ENCODE results near the gene PEX19.
A peak's percentile ranks its signal among the peaks of the same experiment; 100 is the strongest.

The PEX19 gene

DNA sequence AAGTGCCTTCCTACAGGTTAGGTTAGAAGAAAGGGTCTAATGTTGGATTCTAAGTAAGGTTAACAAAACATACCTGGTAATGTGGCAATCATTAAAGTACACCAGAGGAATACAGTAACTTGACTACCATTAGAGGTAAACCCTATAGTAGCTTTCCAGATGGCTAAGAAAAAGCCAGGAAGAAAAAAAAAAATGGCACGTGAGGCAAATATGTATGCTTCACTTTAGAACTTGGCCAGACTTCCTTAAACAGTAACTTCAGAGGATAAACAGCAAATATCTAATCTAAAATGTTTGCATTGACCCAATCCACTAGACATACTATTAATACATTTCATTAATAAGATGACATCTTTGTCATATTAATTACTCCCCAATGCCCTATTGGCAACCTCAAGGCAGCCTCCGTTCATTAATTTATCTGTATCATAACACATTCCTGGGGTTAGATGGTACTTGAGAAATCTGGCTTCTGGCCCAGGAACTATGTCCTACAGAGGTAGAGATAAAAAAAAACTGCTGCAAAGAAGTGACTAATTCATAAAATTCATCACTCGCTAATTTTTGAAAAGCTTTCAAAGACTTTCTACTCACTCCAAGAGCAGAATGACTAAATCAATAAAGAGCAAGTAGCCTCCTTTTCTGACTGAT lies 28.4 kb downstream of the PEX19 start (continued):
- TF ChIP-seq, protein P1, sequence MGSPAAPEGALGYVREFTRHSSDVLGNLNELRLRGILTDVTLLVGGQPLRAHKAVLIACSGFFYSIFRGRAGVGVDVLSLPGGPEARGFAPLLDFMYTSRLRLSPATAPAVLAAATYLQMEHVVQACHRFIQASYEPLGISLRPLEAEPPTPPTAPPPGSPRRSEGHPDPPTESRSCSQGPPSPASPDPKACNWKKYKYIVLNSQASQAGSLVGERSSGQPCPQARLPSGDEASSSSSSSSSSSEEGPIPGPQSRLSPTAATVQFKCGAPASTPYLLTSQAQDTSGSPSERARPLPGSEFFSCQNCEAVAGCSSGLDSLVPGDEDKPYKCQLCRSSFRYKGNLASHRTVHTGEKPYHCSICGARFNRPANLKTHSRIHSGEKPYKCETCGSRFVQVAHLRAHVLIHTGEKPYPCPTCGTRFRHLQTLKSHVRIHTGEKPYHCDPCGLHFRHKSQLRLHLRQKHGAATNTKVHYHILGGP (tag by site-specific recombination; IDR thresholded peaks at IDR 0.05) = no peak
- TF ChIP-seq ZBTB11 (tag by site-specific recombination; conservative IDR thresholded peaks at IDR 0.05; ENCODE audit: low read depth) (no peak), ZNF155 (tag by site-specific recombination; IDR thresholded peaks at IDR 0.05) (no peak), ZNF48 (tag by site-specific recombination; IDR thresholded peaks at IDR 0.05) (no peak), ZNF677 (tag by site-specific recombination; IDR thresholded peaks at IDR 0.05) (no peak), AEBP2 (tag by site-specific recombination; IDR thresholded peaks at IDR 0.05; ENCODE audit: borderline replicate concordance) (no peak), ZNF629 (tag by site-specific recombination; IDR thresholded peaks at IDR 0.05) (0 out of 2 replicates have a peak, but pooled peaks have one; percentile 29), ZNF223 (tag by site-specific recombination; IDR thresholded peaks at IDR 0.05) (no peak), ZNF132 (tag by site-specific recombination; IDR thresholded peaks at IDR 0.05; ENCODE audit: borderline replicate concordance) (no peak), RBAK (tag by site-specific recombination; IDR thresholded peaks at IDR 0.05) (no peak), KLF7 (tag by site-specific recombination; IDR thresholded peaks at IDR 0.05; ENCODE audit: borderline replicate concordance) (no peak), ZSCAN18 (tag by site-specific recombination; IDR thresholded peaks at IDR 0.05) (no peak), ZNF114 (tag by site-specific recombination; IDR thresholded peaks at IDR 0.05) (no peak), ZNF148 (tag by site-specific recombination; IDR thresholded peaks at IDR 0.05; ENCODE audit: borderline replicate concordance) (no peak), ZBTB17 (tag by site-specific recombination; IDR thresholded peaks at IDR 0.05) (no peak), ZNF16 (tag by site-specific recombination; IDR thresholded peaks at IDR 0.05; ENCODE audit: low read depth) (no peak), ZNF280D (tag by site-specific recombination; IDR thresholded peaks at IDR 0.05) (no peak), ZBTB7A (tag by site-specific recombination; IDR thresholded peaks at IDR 0.05; ENCODE audit: low read depth) (no peak), HOXC10 (CRISPR knock-in tag; IDR thresholded peaks at IDR 0.05) (no peak), ZFP69B (tag by site-specific recombination; IDR thresholded peaks at IDR 0.05) (no peak), ZNF311 (tag by site-specific recombination; IDR thresholded peaks at IDR 0.05; ENCODE audit: borderline replicate concordance) (no peak), ZNF146 (tag by site-specific recombination; IDR thresholded peaks at IDR 0.05) (no peak), ZNF580 (tag by site-specific recombination; IDR thresholded peaks at IDR 0.05) (no peak)
- TF ChIP-seq, protein P2, sequence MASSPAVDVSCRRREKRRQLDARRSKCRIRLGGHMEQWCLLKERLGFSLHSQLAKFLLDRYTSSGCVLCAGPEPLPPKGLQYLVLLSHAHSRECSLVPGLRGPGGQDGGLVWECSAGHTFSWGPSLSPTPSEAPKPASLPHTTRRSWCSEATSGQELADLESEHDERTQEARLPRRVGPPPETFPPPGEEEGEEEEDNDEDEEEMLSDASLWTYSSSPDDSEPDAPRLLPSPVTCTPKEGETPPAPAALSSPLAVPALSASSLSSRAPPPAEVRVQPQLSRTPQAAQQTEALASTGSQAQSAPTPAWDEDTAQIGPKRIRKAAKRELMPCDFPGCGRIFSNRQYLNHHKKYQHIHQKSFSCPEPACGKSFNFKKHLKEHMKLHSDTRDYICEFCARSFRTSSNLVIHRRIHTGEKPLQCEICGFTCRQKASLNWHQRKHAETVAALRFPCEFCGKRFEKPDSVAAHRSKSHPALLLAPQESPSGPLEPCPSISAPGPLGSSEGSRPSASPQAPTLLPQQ (tag by site-specific recombination; IDR thresholded peaks at IDR 0.05) = 0 out of 2 replicates have a peak, but pooled peaks have one; percentile 24
